NB4 (cell line): ENCODE results near the gene STK33.

Experiments
- DNase-seq: peaks from one replicate; pipeline ENCODE4 v3.0.0; 2010; ENCODE audit warnings: low read depth
- H3K4me3 ChIP-seq: one replicate; pipeline ENCODE4 v1.5.1; 2011; ENCODE audit warnings: mild to moderate bottlenecking, low read depth, low read length, moderate library complexity
- MYC ChIP-seq: IDR thresholded peaks from 2 replicates; pipeline ENCODE4 v1.6.1; 2011; ENCODE audit warnings: low read depth, low read length
- POLR2A ChIP-seq: IDR thresholded peaks from 2 replicates; pipeline ENCODE4 v1.6.1; 2011; ENCODE audit warnings: mild to moderate bottlenecking; ENCODE audit not compliant: insufficient read length; ENCODE audit errors: extremely low read depth
- TF ChIP-seq, protein P1 (sequence below): IDR thresholded peaks from 2 replicates; pipeline ENCODE4 v1.6.1; 2011; ENCODE audit warnings: low read depth, low read length
- TF ChIP-seq, protein P2 (sequence below): IDR thresholded peaks from one replicate; pipeline ENCODE4 v1.5.1; 2012; ENCODE audit warnings: low read depth, low read length

The STK33 gene

GRCh38 chr11:8564526-8564925, 29.5 kb downstream of the STK33 start:
- TF ChIP-seq POLR2A (no peak), MYC (no peak)
- TF ChIP-seq, protein P1, sequence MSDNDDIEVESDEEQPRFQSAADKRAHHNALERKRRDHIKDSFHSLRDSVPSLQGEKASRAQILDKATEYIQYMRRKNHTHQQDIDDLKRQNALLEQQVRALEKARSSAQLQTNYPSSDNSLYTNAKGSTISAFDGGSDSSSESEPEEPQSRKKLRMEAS = no peak
- TF ChIP-seq, protein P2, sequence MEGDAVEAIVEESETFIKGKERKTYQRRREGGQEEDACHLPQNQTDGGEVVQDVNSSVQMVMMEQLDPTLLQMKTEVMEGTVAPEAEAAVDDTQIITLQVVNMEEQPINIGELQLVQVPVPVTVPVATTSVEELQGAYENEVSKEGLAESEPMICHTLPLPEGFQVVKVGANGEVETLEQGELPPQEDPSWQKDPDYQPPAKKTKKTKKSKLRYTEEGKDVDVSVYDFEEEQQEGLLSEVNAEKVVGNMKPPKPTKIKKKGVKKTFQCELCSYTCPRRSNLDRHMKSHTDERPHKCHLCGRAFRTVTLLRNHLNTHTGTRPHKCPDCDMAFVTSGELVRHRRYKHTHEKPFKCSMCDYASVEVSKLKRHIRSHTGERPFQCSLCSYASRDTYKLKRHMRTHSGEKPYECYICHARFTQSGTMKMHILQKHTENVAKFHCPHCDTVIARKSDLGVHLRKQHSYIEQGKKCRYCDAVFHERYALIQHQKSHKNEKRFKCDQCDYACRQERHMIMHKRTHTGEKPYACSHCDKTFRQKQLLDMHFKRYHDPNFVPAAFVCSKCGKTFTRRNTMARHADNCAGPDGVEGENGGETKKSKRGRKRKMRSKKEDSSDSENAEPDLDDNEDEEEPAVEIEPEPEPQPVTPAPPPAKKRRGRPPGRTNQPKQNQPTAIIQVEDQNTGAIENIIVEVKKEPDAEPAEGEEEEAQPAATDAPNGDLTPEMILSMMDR = no peak
- H3K4me3 ChIP-seq = no peak overlapping the region
- DNase-seq = no peak

DNA sequence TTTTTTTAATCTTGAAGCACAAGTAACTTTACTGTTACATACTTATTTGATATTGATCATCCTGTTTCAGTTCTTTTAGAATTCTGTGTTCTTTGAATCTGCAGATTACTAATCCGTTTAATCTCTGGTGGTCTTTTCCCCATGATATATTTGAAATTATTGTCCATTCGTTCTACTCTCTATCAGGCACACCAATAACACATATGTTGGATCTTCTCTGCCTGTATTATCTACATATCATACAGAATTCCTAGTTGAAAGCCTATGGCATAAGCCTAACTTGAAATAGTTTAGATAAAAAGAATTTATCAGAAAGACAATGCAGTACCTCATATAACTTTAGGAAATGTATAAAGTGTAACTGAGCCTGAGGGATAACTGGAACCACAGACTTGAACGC, 32.6 kb downstream of the STK33 start:
- TF ChIP-seq, protein P2 = no peak
- TF ChIP-seq, protein P1 = no peak
- no peak for TF ChIP-seq MYC
- TF ChIP-seq POLR2A = no peak
- no peak for DNase-seq
- no peak overlapping the region for H3K4me3 ChIP-seq

- no peak for DNase-seq
- no peak overlapping the region for H3K4me3 ChIP-seq
- TF ChIP-seq MYC (no peak), POLR2A (no peak)
- TF ChIP-seq, protein P2 = no peak
- TF ChIP-seq, protein P1 = no peak
Observed at GRCh38 chr11:8558436-8558835, 35.6 kb downstream of the STK33 start.

GRCh38 chr11:8545698-8546366, 48.2 kb downstream of the STK33 start:
- peak; percentile 4 for DNase-seq
- TF ChIP-seq, protein P1 = no peak
- TF ChIP-seq MYC (no peak), POLR2A (no peak)
- TF ChIP-seq, protein P2 = no peak
- no peak overlapping the region for H3K4me3 ChIP-seq

DNA sequence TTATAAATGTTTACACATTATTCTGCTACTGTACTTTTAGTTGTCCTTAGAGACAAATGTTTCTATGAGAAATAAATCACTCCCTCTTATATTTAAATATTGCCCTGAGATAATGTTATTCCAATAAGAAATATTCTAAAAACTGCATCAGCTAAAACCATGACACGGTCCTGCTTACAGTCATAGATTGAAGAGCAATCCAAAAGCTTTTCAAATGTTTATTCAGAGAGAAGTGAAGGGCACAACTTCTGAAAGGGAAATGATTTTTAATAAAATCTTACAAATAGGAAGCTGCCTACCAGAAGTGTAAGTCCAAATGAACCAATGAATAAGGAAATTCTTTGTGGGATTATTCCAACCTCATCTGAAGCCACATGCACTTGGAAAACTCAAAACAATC, 49.2 kb downstream of the STK33 start:
- no peak for DNase-seq
- H3K4me3 ChIP-seq = no peak overlapping the region
- TF ChIP-seq, protein P1 = no peak
- TF ChIP-seq POLR2A (no peak), MYC (no peak)
- TF ChIP-seq, protein P2 = no peak
